GM23338 (cell line): Measurements from ENCODE around the gene ZNF775. TPM values are rescaled to one million over a fixed set of nuclear protein-coding genes. Genes with fewer than 3 reads are reported as not detected.

Experiments used
- ATAC-seq: fragments of 200-7000 bp; cut with Tn5 transposase; 3 replicates; pipeline ENCODE4 v1.9.1; 2020
- DNase-seq: peaks from one replicate; pipeline ENCODE4 v3.0.0-alpha.2; 2015; ENCODE audit warnings: low spot score
- H2AFZ ChIP-seq: fragments of 200-600 bp; sonication (generic); 2 replicates; pipeline ENCODE4 v1.8.0; 2016; ENCODE audit warnings: antibody characterized with exemption, mild to moderate bottlenecking, moderate library complexity
- H3F3A ChIP-seq: fragments of 200-600 bp; sonication (generic); replicated peaks from 2 replicates; pipeline ENCODE4 v1.8.0; 2017; ENCODE audit warnings: antibody characterized with exemption, mixed run types, low read depth
- H3K27ac ChIP-seq: fragments of 200-600 bp; sonication (generic); 2 replicates; pipeline ENCODE4 v1.6.1; 2016; ENCODE audit warnings: low read depth
- H3K27me3 ChIP-seq: fragments of 200-600 bp; sonication (generic); 2 replicates; pipeline ENCODE4 v1.8.0; 2016; ENCODE audit warnings: mild to moderate bottlenecking, mixed run types, moderate library complexity; ENCODE audit not compliant: insufficient read depth
- H3K36me3 ChIP-seq: fragments of 200-600 bp; sonication (generic); 2 replicates; pipeline ENCODE4 v1.8.0; 2016; ENCODE audit warnings: mild to moderate bottlenecking; ENCODE audit not compliant: insufficient read depth
- H3K4me1 ChIP-seq: fragments of 200-600 bp; sonication (generic); 2 replicates; pipeline ENCODE4 v1.8.0; 2016; ENCODE audit warnings: mild to moderate bottlenecking, moderate library complexity; ENCODE audit not compliant: insufficient read depth
- H3K4me2 ChIP-seq: fragments of 200-600 bp; sonication (generic); 2 replicates; pipeline ENCODE4 v1.7.1; 2017; ENCODE audit warnings: mixed run types
- H3K4me3 ChIP-seq: fragments of 200-600 bp; sonication (generic); 2 replicates; pipeline ENCODE4 v1.6.1; 2016; ENCODE audit warnings: mixed run types
- H3K79me2 ChIP-seq: fragments of 200-600 bp; sonication (generic); replicated peaks from 2 replicates; pipeline ENCODE4 v1.8.0; 2017; ENCODE audit warnings: mild to moderate bottlenecking; ENCODE audit not compliant: insufficient read depth
- H3K9me2 ChIP-seq: fragments of 200-600 bp; sonication (generic); 2 replicates; pipeline ENCODE4 v1.8.0; 2017; ENCODE audit not compliant: insufficient read depth
- H4K20me1 ChIP-seq: fragments of 200-600 bp; sonication (generic); replicated peaks from 2 replicates; pipeline ENCODE4 v1.8.0; 2017; ENCODE audit warnings: mild to moderate bottlenecking; ENCODE audit not compliant: insufficient read depth
- H3K27ac Mint-ChIP-seq: 2 replicates; pipeline ENCODE4 v1.8.0; 2020; ENCODE audit warnings: inconsistent platforms, mild to moderate bottlenecking, moderate library complexity, mixed read lengths
- H3K27me3 Mint-ChIP-seq: 3 replicates; pipeline ENCODE4 v1.8.0; 2022; ENCODE audit warnings: low read depth, mild to moderate bottlenecking, moderate library complexity, mixed read lengths, inconsistent platforms; ENCODE audit not compliant: insufficient read depth, poor library complexity
- H3K36me3 Mint-ChIP-seq: 3 replicates; pipeline ENCODE4 v1.8.0; 2021; ENCODE audit warnings: low read depth, mild to moderate bottlenecking, inconsistent platforms, moderate library complexity, mixed read lengths
- H3K4me1 Mint-ChIP-seq: 3 replicates; pipeline ENCODE4 v1.8.0; 2020; ENCODE audit warnings: mild to moderate bottlenecking, inconsistent platforms, mixed read lengths
- H3K4me3 Mint-ChIP-seq: 3 replicates; pipeline ENCODE4 v1.8.0; 2021; ENCODE audit warnings: moderate library complexity, mild to moderate bottlenecking, inconsistent platforms, mixed read lengths
- H3K9me3 Mint-ChIP-seq: 3 replicates; pipeline ENCODE4 v1.8.0; 2020; ENCODE audit warnings: moderate library complexity, mild to moderate bottlenecking, inconsistent platforms, mixed read lengths
- EZH2phosphoT487 ChIP-seq: fragments of 200-600 bp; sonication (generic); IDR thresholded peaks from one replicate; pipeline ENCODE4 v1.8.1; 2018; ENCODE audit warnings: antibody characterized with exemption; ENCODE audit not compliant: unreplicated experiment
- NANOG ChIP-seq: IDR thresholded peaks from 2 replicates; pipeline ENCODE4 v1.6.1; 2016; ENCODE audit warnings: antibody characterized with exemption, borderline replicate concordance
- POLR2AphosphoS5 ChIP-seq: IDR thresholded peaks from 2 replicates; pipeline ENCODE4 v1.6.1; 2016; ENCODE audit warnings: antibody characterized with exemption, low read depth
- STAT1 ChIP-seq: IDR thresholded peaks from one replicate; pipeline ENCODE4 v1.6.1; 2016; ENCODE audit warnings: antibody characterized with exemption; ENCODE audit not compliant: unreplicated experiment
- ZNF114 ChIP-seq: fragments of 250-450 bp; sonication (Bioruptor Pico); IDR thresholded peaks from 2 replicates; pipeline ENCODE4 v1.5.0; 2020; ENCODE audit warnings: mild to moderate bottlenecking, moderate library complexity
- ZNF331 ChIP-seq: fragments of 250-450 bp; sonication (Bioruptor Pico); IDR thresholded peaks from 2 replicates; pipeline ENCODE4 v1.5.0; 2020; ENCODE audit warnings: low read depth, mild to moderate bottlenecking, moderate library complexity
- polyA plus RNA-seq: library from polyadenylated mRNA; unstranded; fragments of >200 nt; fragmentation: Nextera tagmentation; extraction: Ambion mirVana; gene quantifications from 2 replicates; pipeline ENCODE4 v1.2.1, GENCODE V29; 2016
- total RNA-seq: library from RNA; depleted of rRNA; stranded (reverse); fragments of >200 nt; shearing (Covaris generic); gene quantifications from 2 replicates; pipeline ENCODE4 v1.2.3, GENCODE V29; 2014
- TF ChIP-seq, protein P1 (sequence below): fragments of 250-450 bp; sonication (Bioruptor Pico); IDR thresholded peaks from 2 replicates; pipeline ENCODE4 v1.5.0; 2020; ENCODE audit warnings: mild to moderate bottlenecking, moderate library complexity
- TF ChIP-seq, protein P2 (sequence below): IDR thresholded peaks from one replicate; pipeline ENCODE4 v1.6.1; 2018; ENCODE audit warnings: antibody characterized with exemption; ENCODE audit not compliant: unreplicated experiment
- TF ChIP-seq, protein P3 (sequence below), 2 experiments: fragments of 200-600 bp in 1 of 2; sonication (generic) in 1 of 2; conservative IDR thresholded peaks; 2 replicates each; pipeline versions ENCODE4 v1.5.1 to v1.6.1; 2016 to 2017; ENCODE audit warnings: antibody characterized with exemption in 2 of 2, low read depth in 2 of 2, mild to moderate bottlenecking in 2 of 2, moderate library complexity in 1 of 2

Gene ZNF775
- total and polyA plus RNA-seq, 2 experiments from 2014 or later = 4.5 to 38.2 TPM

DNA sequence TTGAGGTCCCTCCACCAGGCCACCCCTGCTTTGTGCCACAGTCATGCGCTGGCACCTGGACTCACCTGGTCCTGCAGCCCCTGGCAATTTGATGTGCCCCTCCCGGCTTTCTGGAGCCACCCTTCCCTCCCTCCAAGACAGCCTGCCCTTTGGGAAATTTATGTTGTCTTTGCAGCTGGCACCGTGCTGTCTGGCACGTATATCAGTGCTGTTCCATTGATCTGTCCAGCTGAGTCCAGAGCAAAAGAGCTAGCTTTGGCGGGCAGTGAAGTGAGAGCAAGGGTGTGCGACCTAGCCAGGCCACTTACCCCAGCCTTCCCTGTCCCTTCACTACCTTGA lies 43.4 kb upstream of the ZNF775 start (continued):
- TF ChIP-seq, protein P1, sequence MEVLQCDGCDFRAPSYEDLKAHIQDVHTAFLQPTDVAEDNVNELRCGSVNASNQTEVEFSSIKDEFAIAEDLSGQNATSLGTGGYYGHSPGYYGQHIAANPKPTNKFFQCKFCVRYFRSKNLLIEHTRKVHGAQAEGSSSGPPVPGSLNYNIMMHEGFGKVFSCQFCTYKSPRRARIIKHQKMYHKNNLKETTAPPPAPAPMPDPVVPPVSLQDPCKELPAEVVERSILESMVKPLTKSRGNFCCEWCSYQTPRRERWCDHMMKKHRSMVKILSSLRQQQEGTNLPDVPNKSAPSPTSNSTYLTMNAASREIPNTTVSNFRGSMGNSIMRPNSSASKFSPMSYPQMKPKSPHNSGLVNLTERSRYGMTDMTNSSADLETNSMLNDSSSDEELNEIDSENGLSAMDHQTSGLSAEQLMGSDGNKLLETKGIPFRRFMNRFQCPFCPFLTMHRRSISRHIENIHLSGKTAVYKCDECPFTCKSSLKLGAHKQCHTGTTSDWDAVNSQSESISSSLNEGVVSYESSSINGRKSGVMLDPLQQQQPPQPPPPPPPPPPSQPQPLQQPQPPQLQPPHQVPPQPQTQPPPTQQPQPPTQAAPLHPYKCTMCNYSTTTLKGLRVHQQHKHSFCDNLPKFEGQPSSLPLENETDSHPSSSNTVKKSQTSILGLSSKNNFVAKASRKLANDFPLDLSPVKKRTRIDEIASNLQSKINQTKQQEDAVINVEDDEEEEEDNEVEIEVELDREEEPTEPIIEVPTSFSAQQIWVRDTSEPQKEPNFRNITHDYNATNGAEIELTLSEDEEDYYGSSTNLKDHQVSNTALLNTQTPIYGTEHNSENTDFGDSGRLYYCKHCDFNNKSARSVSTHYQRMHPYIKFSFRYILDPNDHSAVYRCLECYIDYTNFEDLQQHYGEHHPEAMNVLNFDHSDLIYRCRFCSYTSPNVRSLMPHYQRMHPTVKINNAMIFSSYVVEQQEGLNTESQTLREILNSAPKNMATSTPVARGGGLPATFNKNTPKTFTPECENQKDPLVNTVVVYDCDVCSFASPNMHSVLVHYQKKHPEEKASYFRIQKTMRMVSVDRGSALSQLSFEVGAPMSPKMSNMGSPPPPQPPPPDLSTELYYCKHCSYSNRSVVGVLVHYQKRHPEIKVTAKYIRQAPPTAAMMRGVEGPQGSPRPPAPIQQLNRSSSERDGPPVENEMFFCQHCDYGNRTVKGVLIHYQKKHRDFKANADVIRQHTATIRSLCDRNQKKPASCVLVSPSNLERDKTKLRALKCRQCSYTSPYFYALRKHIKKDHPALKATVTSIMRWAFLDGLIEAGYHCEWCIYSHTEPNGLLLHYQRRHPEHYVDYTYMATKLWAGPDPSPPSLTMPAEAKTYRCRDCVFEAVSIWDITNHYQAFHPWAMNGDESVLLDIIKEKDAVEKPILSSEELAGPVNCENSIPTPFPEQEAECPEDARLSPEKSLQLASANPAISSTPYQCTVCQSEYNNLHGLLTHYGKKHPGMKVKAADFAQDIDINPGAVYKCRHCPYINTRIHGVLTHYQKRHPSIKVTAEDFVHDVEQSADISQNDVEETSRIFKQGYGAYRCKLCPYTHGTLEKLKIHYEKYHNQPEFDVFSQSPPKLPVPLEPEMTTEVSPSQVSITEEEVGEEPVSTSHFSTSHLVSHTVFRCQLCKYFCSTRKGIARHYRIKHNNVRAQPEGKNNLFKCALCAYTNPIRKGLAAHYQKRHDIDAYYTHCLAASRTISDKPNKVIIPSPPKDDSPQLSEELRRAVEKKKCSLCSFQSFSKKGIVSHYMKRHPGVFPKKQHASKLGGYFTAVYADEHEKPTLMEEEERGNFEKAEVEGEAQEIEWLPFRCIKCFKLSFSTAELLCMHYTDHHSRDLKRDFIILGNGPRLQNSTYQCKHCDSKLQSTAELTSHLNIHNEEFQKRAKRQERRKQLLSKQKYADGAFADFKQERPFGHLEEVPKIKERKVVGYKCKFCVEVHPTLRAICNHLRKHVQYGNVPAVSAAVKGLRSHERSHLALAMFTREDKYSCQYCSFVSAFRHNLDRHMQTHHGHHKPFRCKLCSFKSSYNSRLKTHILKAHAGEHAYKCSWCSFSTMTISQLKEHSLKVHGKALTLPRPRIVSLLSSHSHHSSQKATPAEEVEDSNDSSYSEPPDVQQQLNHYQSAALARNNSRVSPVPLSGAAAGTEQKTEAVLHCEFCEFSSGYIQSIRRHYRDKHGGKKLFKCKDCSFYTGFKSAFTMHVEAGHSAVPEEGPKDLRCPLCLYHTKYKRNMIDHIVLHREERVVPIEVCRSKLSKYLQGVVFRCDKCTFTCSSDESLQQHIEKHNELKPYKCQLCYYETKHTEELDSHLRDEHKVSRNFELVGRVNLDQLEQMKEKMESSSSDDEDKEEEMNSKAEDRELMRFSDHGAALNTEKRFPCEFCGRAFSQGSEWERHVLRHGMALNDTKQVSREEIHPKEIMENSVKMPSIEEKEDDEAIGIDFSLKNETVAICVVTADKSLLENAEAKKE (CRISPR knock-in tag) = no peak
- no peak for TF ChIP-seq STAT1

DNA sequence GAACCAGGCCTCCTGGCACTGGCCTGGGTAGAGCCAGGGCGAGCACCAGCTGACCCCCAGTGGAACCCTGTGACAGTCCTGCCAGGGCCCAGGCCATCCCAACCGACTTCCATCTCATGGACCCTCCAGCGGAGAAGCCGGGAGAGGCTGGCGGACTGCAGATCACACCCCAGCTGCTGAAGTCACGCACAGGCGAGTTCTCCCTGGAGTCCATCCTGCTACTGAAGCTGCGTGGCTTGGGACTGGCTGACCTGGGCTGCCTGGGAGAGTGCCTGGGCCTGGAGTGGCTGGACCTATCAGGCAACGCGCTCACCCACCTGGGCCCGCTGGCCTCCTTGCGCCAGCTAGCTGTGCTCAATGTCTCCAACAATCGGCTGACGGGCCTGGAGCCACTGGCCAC lies 42.4 kb upstream of the ZNF775 start:
- Histone ChIP-seq H3K4me2 (peak overlapping the region; percentile 54; the same call in 1 of the 2 replicates), H3K27me3 (peaks cover under 1% of the 10 kb centered on the region; the same call in 1 of the 2 replicates), H3K36me3 (peaks cover 4% of the 10 kb centered on the region; the same call in 1 of the 2 replicates), H3K4me3 (no peak overlapping the region), H3K27ac (0 out of 2 replicates have a peak overlapping the region, but pooled peaks have one; percentile 26), H4K20me1 (no peaks in the 10 kb centered on the region; the same call in 1 of the 2 replicates), H3K4me1 (peaks cover 36% of the 10 kb centered on the region), H3F3A (peaks cover 20% of the 10 kb centered on the region), H2AFZ (no peak overlapping the region), H3K79me2 (peaks cover 30% of the 10 kb centered on the region), H3K9me2 (no peaks in the 10 kb centered on the region)
- Mint-ChIP-seq H3K36me3 (peaks cover 68% of the 10 kb centered on the region), H3K27me3 (peaks cover 27% of the 10 kb centered on the region), H3K4me1 (peaks cover 65% of the 10 kb centered on the region), H3K27ac (no peak overlapping the region; the same call in 1 of the 2 replicates), H3K4me3 (no peak overlapping the region; the same call in 2 of the 3 replicates), H3K9me3 (no peaks in the 10 kb centered on the region)
- TF ChIP-seq EZH2phosphoT487 = no peak
- no peak for TF ChIP-seq ZNF331 (CRISPR knock-in tag)
- TF ChIP-seq, protein P2, sequence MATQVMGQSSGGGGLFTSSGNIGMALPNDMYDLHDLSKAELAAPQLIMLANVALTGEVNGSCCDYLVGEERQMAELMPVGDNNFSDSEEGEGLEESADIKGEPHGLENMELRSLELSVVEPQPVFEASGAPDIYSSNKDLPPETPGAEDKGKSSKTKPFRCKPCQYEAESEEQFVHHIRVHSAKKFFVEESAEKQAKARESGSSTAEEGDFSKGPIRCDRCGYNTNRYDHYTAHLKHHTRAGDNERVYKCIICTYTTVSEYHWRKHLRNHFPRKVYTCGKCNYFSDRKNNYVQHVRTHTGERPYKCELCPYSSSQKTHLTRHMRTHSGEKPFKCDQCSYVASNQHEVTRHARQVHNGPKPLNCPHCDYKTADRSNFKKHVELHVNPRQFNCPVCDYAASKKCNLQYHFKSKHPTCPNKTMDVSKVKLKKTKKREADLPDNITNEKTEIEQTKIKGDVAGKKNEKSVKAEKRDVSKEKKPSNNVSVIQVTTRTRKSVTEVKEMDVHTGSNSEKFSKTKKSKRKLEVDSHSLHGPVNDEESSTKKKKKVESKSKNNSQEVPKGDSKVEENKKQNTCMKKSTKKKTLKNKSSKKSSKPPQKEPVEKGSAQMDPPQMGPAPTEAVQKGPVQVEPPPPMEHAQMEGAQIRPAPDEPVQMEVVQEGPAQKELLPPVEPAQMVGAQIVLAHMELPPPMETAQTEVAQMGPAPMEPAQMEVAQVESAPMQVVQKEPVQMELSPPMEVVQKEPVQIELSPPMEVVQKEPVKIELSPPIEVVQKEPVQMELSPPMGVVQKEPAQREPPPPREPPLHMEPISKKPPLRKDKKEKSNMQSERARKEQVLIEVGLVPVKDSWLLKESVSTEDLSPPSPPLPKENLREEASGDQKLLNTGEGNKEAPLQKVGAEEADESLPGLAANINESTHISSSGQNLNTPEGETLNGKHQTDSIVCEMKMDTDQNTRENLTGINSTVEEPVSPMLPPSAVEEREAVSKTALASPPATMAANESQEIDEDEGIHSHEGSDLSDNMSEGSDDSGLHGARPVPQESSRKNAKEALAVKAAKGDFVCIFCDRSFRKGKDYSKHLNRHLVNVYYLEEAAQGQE = no peak
- TF ChIP-seq ZNF114 (CRISPR knock-in tag) = no peak
- TF ChIP-seq POLR2AphosphoS5 = no peak
- no peak for TF ChIP-seq NANOG
- TF ChIP-seq, protein P3, sequence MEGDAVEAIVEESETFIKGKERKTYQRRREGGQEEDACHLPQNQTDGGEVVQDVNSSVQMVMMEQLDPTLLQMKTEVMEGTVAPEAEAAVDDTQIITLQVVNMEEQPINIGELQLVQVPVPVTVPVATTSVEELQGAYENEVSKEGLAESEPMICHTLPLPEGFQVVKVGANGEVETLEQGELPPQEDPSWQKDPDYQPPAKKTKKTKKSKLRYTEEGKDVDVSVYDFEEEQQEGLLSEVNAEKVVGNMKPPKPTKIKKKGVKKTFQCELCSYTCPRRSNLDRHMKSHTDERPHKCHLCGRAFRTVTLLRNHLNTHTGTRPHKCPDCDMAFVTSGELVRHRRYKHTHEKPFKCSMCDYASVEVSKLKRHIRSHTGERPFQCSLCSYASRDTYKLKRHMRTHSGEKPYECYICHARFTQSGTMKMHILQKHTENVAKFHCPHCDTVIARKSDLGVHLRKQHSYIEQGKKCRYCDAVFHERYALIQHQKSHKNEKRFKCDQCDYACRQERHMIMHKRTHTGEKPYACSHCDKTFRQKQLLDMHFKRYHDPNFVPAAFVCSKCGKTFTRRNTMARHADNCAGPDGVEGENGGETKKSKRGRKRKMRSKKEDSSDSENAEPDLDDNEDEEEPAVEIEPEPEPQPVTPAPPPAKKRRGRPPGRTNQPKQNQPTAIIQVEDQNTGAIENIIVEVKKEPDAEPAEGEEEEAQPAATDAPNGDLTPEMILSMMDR (conservative IDR thresholded peaks at IDR 0.05; ENCODE audit: low read depth in 2 of 2) = no peak
- ATAC-seq (no peak), DNase-seq (no peak)
